Measurements from ENCODE around the gene PADI4. TPM values are rescaled to one million over a fixed set of nuclear protein-coding genes. Genes with fewer than 3 reads are reported as not detected.
"Not testable (repeated sequence)": the region's sequence is repeated elsewhere in the genome, so short reads cannot be mapped to it uniquely, and the experiment has no call there.

The PADI4 gene
- total RNA-seq, 1 donor from 2014 or later: not detected

GRCh38 chr1:17313530-17314309 lies 5.7 kb downstream of the PADI4 start:
- no peak for DNase-seq (ENCODE audit: low spot score)

- no peak for DNase-seq (ENCODE audit: low spot score)
Measured at GRCh38 chr1:17314491-17314971, 6.5 kb downstream of the PADI4 start.

- no peak for DNase-seq (ENCODE audit: low spot score)
Measured at GRCh38 chr1:17315542-17316130, 7.6 kb downstream of the PADI4 start.

GRCh38 chr1:17316704-17317103 lies 8.7 kb downstream of the PADI4 start:
- no peak for DNase-seq (ENCODE audit: low spot score)

GRCh38 chr1:17318262-17318661 lies 10.3 kb downstream of the PADI4 start:
- DNase-seq (ENCODE audit: low spot score): no peak

- no peak for DNase-seq (ENCODE audit: low spot score)
Measured at GRCh38 chr1:17319561-17320350, 11.8 kb downstream of the PADI4 start.

GRCh38 chr1:17321857-17322390 lies 13.9 kb downstream of the PADI4 start:
- DNase-seq (ENCODE audit: low spot score): not testable (repeated sequence)

GRCh38 chr1:17328855-17329254 lies 20.9 kb downstream of the PADI4 start:
- DNase-seq (ENCODE audit: low spot score): no peak

GRCh38 chr1:17329610-17330009 lies 21.6 kb downstream of the PADI4 start:
- no peak for DNase-seq (ENCODE audit: low spot score)

- DNase-seq (ENCODE audit: low spot score): no peak
Measured at GRCh38 chr1:17330856-17331255, 22.9 kb downstream of the PADI4 start.

- no peak for DNase-seq (ENCODE audit: low spot score)
Measured at GRCh38 chr1:17333081-17333480, 25.1 kb downstream of the PADI4 start.

- peak; percentile 24 for DNase-seq (ENCODE audit: low spot score)
Measured at GRCh38 chr1:17335821-17336710, 28.1 kb downstream of the PADI4 start.

- DNase-seq (ENCODE audit: low spot score): no peak
Measured at GRCh38 chr1:17338706-17339493, 30.9 kb downstream of the PADI4 start.

GRCh38 chr1:17339521-17339920 lies 31.5 kb downstream of the PADI4 start:
- no peak for DNase-seq (ENCODE audit: low spot score)

GRCh38 chr1:17340358-17340757 lies 32.4 kb downstream of the PADI4 start:
- no peak for DNase-seq (ENCODE audit: low spot score)

GRCh38 chr1:17342014-17342441 lies 34.0 kb downstream of the PADI4 start:
- no peak for DNase-seq (ENCODE audit: low spot score)

- DNase-seq (ENCODE audit: low spot score): not testable (repeated sequence)
Measured at GRCh38 chr1:17345506-17345905, 37.5 kb downstream of the PADI4 start.

- DNase-seq (ENCODE audit: low spot score): no peak
Measured at GRCh38 chr1:17346046-17346789, 38.2 kb downstream of the PADI4 start.

Measured in umbilical cord (tissue), 2 donors.